ENCODE data around the gene SMARCA2.

SMARCA2 gene

GRCh38 chr9:2127486-2127885 is 112.3 kb downstream of the SMARCA2 start:
- Histone ChIP-seq H3K4me3 (ENCODE audit: low read length, poor library complexity, severe bottlenecking) (no peak overlapping the region), H3K9ac (ENCODE audit: low read depth, low read length, poor library complexity, severe bottlenecking) (no peak overlapping the region), H3K4me2 (ENCODE audit: low read depth, low read length, poor library complexity, severe bottlenecking) (no peak overlapping the region), H3K9me2 (replicated peaks; ENCODE audit: low read depth, low read length) (no peaks in the 10 kb centered on the region), H4K20me1 (ENCODE audit: insufficient read depth, low read length, poor library complexity, severe bottlenecking) (no peaks in the 10 kb centered on the region), H3K79me2 (ENCODE audit: insufficient read depth, low read length) (peaks cover 13% of the 10 kb centered on the region; the same call in 1 of the 2 replicates), H3K36me3 (ENCODE audit: insufficient read depth, low read length) (peaks cover 61% of the 10 kb centered on the region; the same call in 1 of the 2 replicates), H3F3A (ENCODE audit: low read depth) (no peaks in the 10 kb centered on the region), H3K27me3 (ENCODE audit: insufficient read depth, low read length, poor library complexity, severe bottlenecking) (no peaks in the 10 kb centered on the region), H3K4me1 (ENCODE audit: insufficient read depth, low read length, poor library complexity, severe bottlenecking) (peaks cover 12% of the 10 kb centered on the region), H2AFZ (ENCODE audit: low read length) (no peak overlapping the region), H3K9me3 (ENCODE audit: insufficient read depth, low read depth, low read length) (no peaks in the 10 kb centered on the region)
- TF ChIP-seq EZH2phosphoT487 (IDR thresholded peaks at IDR 0.05; ENCODE audit: borderline replicate concordance) (no peak), CTCF (conservative IDR thresholded peaks at IDR 0.05; ENCODE audit: low read length) (no peak)

- Histone ChIP-seq H3K4me2 (ENCODE audit: low read depth, low read length, poor library complexity, severe bottlenecking) (no peak overlapping the region), H3K9ac (ENCODE audit: low read depth, low read length, poor library complexity, severe bottlenecking) (no peak overlapping the region), H3K4me3 (ENCODE audit: low read length, poor library complexity, severe bottlenecking) (no peak overlapping the region), H3K36me3 (ENCODE audit: insufficient read depth, low read length) (peaks cover 56% of the 10 kb centered on the region; the same call in 1 of the 2 replicates), H2AFZ (ENCODE audit: low read length) (no peak overlapping the region), H3F3A (ENCODE audit: low read depth) (no peaks in the 10 kb centered on the region), H4K20me1 (ENCODE audit: insufficient read depth, low read length, poor library complexity, severe bottlenecking) (no peaks in the 10 kb centered on the region), H3K27me3 (ENCODE audit: insufficient read depth, low read length, poor library complexity, severe bottlenecking) (no peaks in the 10 kb centered on the region), H3K79me2 (ENCODE audit: insufficient read depth, low read length) (peaks cover 13% of the 10 kb centered on the region; the same call in 1 of the 2 replicates), H3K9me2 (replicated peaks; ENCODE audit: low read depth, low read length) (no peaks in the 10 kb centered on the region), H3K4me1 (ENCODE audit: insufficient read depth, low read length, poor library complexity, severe bottlenecking) (peaks cover 12% of the 10 kb centered on the region), H3K9me3 (ENCODE audit: insufficient read depth, low read depth, low read length) (no peaks in the 10 kb centered on the region)
- no peak for TF ChIP-seq EZH2phosphoT487 (IDR thresholded peaks at IDR 0.05; ENCODE audit: borderline replicate concordance)
These were observed 113.0 kb downstream of the SMARCA2 start for GRCh38 chr9:2128141-2128540.

- H3K36me3 ChIP-seq (ENCODE audit: insufficient read depth, low read length): peaks cover 54% of the 10 kb centered on the region; the same call in 1 of the 2 replicates
- peaks cover 13% of the 10 kb centered on the region; the same call in 1 of the 2 replicates for H3K79me2 ChIP-seq (ENCODE audit: insufficient read depth, low read length)
- no peak overlapping the region for H2AFZ ChIP-seq (ENCODE audit: low read length)
- H3K4me1 ChIP-seq (ENCODE audit: insufficient read depth, low read length, poor library complexity, severe bottlenecking): peaks cover 12% of the 10 kb centered on the region
- no peak overlapping the region for H3K4me3 ChIP-seq (ENCODE audit: low read length, poor library complexity, severe bottlenecking)
- H3K9ac ChIP-seq (ENCODE audit: low read depth, low read length, poor library complexity, severe bottlenecking): no peak overlapping the region
- no peak overlapping the region for H3K4me2 ChIP-seq (ENCODE audit: low read depth, low read length, poor library complexity, severe bottlenecking)
- H3K27me3 ChIP-seq (ENCODE audit: insufficient read depth, low read length, poor library complexity, severe bottlenecking): no peaks in the 10 kb centered on the region
- H3F3A ChIP-seq (ENCODE audit: low read depth): no peaks in the 10 kb centered on the region
- H3K9me3 ChIP-seq (ENCODE audit: insufficient read depth, low read depth, low read length): no peaks in the 10 kb centered on the region
- H3K9me2 ChIP-seq (replicated peaks; ENCODE audit: low read depth, low read length): no peaks in the 10 kb centered on the region
- H4K20me1 ChIP-seq (ENCODE audit: insufficient read depth, low read length, poor library complexity, severe bottlenecking): no peaks in the 10 kb centered on the region
- TF ChIP-seq CTCF (conservative IDR thresholded peaks at IDR 0.05; ENCODE audit: low read length): no peak
- TF ChIP-seq EZH2phosphoT487 (IDR thresholded peaks at IDR 0.05; ENCODE audit: borderline replicate concordance): no peak
These were observed 113.5 kb downstream of the SMARCA2 start for GRCh38 chr9:2128618-2129017.

- TF ChIP-seq EZH2phosphoT487 (IDR thresholded peaks at IDR 0.05; ENCODE audit: borderline replicate concordance) (no peak), CTCF (conservative IDR thresholded peaks at IDR 0.05; ENCODE audit: low read length) (no peak)
- Histone ChIP-seq H3K9ac (ENCODE audit: low read depth, low read length, poor library complexity, severe bottlenecking) (no peak overlapping the region), H2AFZ (ENCODE audit: low read length) (no peak overlapping the region), H4K20me1 (ENCODE audit: insufficient read depth, low read length, poor library complexity, severe bottlenecking) (no peaks in the 10 kb centered on the region), H3K9me2 (replicated peaks; ENCODE audit: low read depth, low read length) (no peaks in the 10 kb centered on the region), H3K4me3 (ENCODE audit: low read length, poor library complexity, severe bottlenecking) (no peak overlapping the region), H3K9me3 (ENCODE audit: insufficient read depth, low read depth, low read length) (no peaks in the 10 kb centered on the region), H3K27me3 (ENCODE audit: insufficient read depth, low read length, poor library complexity, severe bottlenecking) (no peaks in the 10 kb centered on the region), H3F3A (ENCODE audit: low read depth) (no peaks in the 10 kb centered on the region), H3K36me3 (ENCODE audit: insufficient read depth, low read length) (peaks cover 55% of the 10 kb centered on the region; the same call in 1 of the 2 replicates), H3K4me2 (ENCODE audit: low read depth, low read length, poor library complexity, severe bottlenecking) (no peak overlapping the region), H3K79me2 (ENCODE audit: insufficient read depth, low read length) (peaks cover 16% of the 10 kb centered on the region; the same call in 1 of the 2 replicates), H3K4me1 (ENCODE audit: insufficient read depth, low read length, poor library complexity, severe bottlenecking) (peaks cover 8% of the 10 kb centered on the region)
These were observed 115.8 kb downstream of the SMARCA2 start for GRCh38 chr9:2130941-2131340.
